HG02852 (cell line): Measurements from ENCODE around the gene C16orf87.

Experiments used
- ATAC-seq: cut with Tn5 transposase; IDR thresholded peaks from one replicate; pipeline ENCODE4 v1.9.1; 2021; ENCODE audit warnings: mild to moderate bottlenecking, moderate library complexity; ENCODE audit not compliant: unreplicated experiment

Gene C16orf87

DNA sequence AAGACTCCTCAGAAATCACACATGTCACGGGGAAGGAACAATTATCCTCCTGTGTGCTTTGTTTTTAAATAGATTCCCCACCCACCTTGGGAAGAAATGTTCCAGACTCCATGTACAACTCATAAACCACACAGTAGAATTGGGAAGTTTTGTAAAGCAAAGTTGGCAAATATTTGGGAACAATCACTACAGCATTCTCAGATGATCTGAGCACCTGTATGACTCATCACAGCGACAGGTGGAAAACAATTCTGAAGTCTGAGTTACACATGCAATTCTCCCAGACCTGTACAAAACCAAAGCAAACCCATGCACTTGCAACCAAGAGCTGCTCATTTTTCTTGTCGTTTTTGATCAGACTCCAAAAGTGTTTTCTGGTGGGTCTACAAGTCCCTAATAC lies 68.4 kb downstream of the C16orf87 start:
- ATAC-seq, result no peak

DNA sequence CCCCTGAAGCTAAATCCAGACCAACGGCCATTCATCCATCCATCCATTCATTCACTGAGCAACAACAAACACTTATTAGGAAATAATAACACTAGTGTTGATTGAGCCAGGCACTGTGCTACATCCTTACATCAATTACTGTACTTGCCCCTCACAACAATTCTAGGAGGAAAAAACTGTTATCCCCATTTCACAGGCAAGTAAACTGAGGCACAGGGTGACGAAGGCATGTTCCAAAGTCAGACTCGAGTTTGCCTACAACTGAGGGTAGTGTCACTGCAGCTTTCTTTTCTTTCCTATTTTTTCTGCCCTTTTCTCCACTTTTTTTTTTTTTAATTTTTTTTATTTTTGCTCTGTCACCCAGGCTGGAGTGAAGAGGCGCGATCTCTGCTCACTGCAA lies 71.7 kb downstream of the C16orf87 start:
- no peak for ATAC-seq

DNA sequence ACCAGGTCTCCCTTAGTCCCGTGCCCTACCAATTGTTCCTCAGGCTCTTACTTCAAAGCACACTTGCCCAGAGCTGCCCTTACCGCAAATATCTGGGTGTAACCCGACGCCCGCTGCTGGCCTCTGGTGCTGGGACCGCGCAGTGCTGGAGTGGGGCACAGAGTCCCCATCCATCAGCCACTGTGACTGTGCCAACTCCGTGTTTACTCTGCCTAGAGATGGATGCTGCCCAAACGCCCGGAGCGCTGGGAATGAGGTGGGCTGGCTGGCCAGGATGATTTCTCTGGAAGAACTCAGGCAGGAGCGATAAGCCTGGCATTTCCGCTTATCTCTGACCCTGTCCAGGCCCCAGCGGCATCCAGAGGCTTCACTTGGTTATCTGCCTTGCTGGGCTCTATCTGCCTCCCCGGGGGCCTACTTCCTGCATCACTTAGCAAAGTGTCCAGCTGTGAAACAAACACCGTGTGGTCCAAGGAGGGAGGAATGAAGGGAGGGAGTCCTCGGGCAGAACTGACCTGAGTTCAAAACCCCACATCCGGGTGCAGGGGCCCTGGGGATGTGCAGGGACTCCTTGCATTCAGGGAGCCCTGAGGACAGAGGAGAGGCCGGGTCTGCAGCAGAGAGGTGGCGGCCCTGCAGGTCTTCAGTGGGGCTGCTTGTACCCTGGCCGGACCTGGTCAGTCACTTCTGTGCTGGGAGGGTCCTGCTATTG lies 73.5 kb downstream of the C16orf87 start:
- ATAC-seq, result no peak

DNA sequence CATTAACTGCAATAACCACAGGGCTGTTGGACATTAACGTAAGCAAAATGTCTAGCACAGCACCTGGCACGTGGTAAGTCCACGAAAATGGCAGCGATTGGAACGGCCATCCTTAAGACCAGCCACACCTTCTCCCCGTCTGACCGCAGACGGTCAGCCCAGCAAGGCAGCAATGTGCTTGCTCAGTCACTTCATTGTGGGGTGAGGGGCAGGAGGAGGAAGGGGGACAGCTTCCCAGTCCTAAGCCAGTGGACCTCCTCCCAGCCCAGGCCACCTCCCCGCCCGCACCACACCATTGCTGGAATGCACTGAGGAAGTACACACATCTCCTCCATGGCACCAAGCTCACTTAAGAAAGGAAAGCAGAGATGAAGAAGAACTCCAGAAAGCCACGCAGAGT lies 74.2 kb downstream of the C16orf87 start:
- ATAC-seq, result no peak

DNA sequence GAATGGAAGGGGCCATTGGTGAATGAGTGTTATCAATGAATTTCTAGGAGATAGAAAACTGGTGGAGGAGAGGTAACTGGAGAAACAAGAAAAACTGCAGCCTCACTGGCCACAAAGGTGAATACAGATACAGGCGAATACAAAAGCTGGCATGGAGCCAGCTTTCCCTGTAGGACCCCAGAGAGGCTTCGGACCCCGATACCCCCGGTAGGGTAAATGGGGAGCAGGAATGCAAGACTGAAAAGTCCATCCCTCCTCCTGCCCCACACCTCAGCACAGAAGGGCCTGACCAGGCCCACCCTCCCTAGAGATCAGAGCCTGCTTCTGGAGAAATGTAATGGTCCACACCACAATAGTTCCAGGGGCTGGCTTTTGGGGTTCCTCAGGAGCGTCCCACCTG lies 78.0 kb downstream of the C16orf87 start:
- no peak for ATAC-seq

DNA sequence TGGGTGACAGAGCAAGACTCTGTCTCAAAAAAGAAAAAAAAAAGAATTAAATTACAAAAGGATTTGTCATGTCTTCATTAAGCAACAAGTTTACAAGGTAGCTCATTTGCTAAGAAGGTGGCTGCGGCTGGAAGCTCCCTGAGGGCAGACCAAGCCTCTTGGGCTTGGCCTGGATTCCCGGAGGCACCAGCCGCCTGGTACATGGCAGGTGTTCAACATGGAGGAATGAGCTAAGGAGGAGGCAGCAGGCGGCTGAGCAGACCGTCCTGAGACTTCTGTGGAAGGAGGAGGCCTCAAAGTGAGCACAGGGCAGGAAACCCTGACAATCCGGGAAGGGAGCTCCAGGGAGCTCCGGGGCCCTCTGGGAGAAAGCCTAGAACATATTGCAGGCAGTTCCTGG lies 79.6 kb downstream of the C16orf87 start:
- no peak for ATAC-seq

DNA sequence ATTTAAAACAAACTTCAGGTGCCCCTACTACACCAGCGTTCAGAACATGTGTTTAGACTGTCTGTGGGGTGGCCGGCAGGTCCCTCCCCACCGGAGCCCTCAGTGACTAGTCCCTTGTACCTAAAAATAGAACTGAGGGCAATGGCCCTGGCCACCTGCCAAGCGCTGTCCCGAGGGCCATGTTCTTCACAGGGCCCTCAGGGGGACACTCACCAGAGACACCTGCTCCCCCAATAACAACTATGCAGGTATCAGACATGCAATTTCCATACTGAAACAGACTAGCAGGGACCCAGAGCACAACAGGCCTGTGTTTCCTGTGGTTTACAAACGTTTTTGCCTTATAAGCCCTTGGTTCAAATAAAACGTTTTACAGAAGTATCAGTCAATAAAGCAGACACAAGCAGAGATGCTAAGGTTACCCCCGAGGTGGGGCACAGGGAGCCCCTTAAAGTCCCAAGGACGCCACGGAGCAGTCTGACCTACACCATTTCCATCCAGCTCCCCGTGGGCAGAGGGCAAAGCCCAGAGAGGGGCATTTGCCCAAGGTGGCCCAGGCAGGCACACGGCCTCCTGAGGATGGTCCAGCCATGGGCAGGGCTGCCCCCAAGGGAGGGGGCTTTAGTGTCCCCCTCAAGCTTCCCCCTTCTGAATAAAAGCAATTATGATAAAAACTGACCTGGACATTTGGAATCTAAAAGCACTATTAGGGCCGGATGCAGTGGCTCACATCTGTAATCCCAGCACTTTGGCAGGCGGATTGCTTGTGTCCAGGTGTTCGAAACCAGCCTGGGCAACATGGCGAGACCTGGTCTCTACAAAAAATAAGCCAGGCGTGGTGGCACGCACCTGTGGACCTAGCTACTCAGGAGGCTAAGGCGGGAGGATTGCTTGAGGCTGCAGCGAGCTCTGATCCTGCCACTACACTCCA lies 81.9 kb downstream of the C16orf87 start:
- ATAC-seq, result peak; percentile 64

DNA sequence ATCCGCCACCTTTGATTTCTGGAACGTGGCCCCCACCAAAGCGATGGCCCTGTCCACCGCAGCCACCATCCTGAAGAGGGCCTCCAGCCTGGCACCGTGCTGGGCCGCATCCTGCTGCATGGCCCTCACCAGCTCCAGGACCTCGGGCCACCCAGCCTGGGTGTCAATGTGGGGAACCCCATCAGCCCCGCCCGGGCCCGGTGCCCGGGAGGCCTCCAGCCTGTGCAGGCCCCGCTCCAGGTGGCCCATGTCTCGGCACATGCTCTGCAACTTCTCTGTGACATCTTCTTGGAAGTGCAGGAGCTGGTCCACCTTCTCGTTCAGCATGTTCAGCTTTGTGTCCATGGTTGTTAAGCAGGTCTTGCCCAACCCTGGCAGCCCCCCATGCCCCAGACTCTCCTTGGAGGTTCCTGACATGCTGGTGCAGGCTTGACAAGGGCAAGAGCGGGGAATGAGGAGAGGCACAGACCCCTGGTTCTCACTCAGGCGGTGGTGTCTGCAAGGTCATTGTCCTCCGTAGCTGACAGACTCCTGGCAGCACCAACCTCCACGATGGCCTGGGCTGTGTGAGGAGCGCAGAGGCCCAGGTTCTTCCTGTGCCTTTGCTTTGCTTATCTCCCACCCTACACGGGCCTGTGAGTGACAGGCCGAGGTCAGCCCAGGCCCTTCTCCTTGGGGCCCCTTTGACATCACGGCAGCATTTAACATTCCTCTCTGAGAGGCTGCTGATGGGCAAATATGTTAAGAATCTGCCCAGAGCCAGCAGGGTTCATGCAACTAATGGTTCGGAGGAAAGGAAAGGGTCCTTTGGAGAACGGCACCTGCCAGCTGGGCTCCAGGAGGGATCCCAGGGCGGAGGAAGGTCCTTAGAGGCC lies 83.0 kb downstream of the C16orf87 start, which contains the start of gene MYLK3:
Gene MYLK3, minus strand, starts transcription at position 568 of the 875 bp plus-strand sequence. Its CDS starts 151 bp downstream, at position 417.
- ATAC-seq, result no peak

DNA sequence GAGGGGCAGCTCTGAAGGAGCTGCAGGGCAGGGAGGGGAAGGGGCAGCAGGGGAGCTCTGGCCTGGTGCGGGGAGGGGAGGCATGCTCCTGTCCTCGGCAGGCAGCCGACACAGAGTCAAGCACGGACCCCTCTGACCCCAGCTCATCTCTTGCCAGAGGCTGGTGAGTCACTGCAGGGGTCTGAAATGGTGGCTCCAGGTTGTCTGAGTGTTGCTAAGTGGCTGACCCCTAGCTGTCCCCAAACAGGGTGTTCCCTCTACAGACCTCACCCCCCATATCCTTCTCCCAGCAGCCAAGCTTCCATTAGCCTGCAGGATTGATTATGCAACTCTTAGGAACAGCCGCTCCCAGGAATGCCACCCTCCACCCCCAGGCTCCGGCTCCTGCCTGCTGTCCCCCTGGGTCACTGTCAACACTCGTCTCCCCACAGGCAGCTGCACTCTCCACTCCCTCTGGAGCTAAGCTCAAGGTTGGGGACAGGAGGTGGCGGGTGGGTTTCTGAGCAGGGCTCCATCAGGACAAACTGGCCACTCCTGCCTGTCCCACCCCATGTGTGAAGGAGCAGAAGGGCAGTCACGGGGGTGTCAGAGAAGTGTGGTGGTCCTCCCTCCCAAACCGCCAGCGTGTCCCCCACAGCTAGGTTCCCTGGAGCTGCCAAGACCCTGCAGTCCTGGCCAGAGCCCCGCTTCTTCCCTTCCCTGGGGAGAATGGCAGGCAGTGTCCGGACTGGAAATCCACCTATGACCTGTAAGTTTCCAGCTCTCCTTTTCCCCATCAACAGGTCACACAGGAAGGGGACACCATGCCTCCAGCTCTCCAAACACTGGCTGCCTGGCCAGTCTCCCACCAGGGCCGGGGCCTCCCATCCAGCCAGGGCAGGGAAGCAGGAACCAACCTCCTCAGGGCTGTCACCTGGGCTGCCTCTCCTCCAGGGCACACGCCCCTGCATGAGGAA lies 83.9 kb downstream of the C16orf87 start:
- ATAC-seq, result no peak
